Measurements from ENCODE around the gene NINJ2. TPM values are rescaled to one million over a fixed set of nuclear protein-coding genes. Genes with fewer than 3 reads are reported as not detected.

The NINJ2 gene
- polyA plus RNA-seq, 1 of the 3 experiments (the other 2 are of a cell fraction), result 0.07 TPM

DNA sequence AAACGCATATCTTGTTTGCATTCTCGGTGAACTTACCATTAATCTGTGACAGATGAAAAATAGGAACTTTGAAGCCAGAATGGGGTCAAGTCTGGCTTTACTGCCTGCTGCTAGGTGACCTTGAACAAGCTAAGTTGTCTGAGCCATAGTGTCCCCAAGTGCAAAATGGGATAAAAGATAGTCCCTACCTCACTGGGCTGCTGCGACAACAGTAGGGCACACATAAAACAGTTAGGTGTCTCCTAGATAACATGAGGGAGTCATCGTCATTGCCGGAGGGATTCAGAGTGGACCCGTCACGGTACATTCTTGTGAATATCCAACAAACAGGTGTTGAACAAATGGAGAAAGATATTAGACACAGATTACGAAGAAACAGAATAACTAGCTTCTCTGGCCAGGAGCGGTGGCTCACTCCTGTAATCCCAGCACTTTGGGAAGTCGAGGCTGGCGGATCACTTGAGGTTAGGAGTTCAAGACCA is 71.2 kb downstream of the NINJ2 start:
- H3K27ac ChIP-seq (ENCODE audit: low read depth in 2 of 2, low read length in 1 of 2), result peak overlapping the region in 1 of 2 experiments; percentile 97; a peak in 3 of 4 replicates
- no peak overlapping the region for H3K4me2 ChIP-seq
- no peaks in the 10 kb centered on the region; the same call in 1 of the 2 replicates for H3K27me3 ChIP-seq (ENCODE audit: insufficient read depth)
- no peak overlapping the region for H3K9ac ChIP-seq
- no peak overlapping the region for H2AFZ ChIP-seq (ENCODE audit: low read depth)
- ChIA-PET POLR2A (interaction anchor here (1.0 to 1.5 kb wide), 3 partner anchors 14 to 159 kb away, joined by 3 to 16 read pairs (median 8); no protein-coding TSS in a partner anchor), CTCF (interaction anchor here (0.8 to 4.9 kb wide), 15 partner anchors 12 to 1001 kb away, joined by 3 to 40 read pairs (median 4); partner anchors contain the start of genes RAD52 and WNK1)
- peaks cover 0 to 26% of the 10 kb centered on the region in 2 experiments; a peak in 2 of 4 replicates for H3K4me1 ChIP-seq (ENCODE audit: control insufficient read depth in 1 of 2, insufficient read depth in 2 of 2, low read depth in 1 of 2, low read length in 1 of 2)
- no peak overlapping the region for H3K4me3 ChIP-seq (ENCODE audit: low read depth in 2 of 2, low read length in 1 of 2)
- no peaks in the 10 kb centered on the region for H3K9me2 ChIP-seq
- H3F3A ChIP-seq (replicated peaks; ENCODE audit: insufficient read depth), result no peaks in the 10 kb centered on the region
- no peaks in the 10 kb centered on the region for H4K20me1 ChIP-seq (ENCODE audit: insufficient read depth)
- 77% methylated on average over 11 of the region's 11 CpGs for WGBS (ENCODE audit: low lambda C conversion rate)
- TF ChIP-seq CHD2 (IDR thresholded peaks at IDR 0.05; ENCODE audit: low read length, partially characterized antibody) (no peak), RAD21 (IDR thresholded peaks at IDR 0.05; ENCODE audit: low read length) (peak; percentile 17; the same call in 1 of the 2 replicates)
- no peaks in the 10 kb centered on the region for H3K79me2 ChIP-seq (ENCODE audit: insufficient read depth)
- DNase-seq, result peak; percentile 67
- no peaks in the 10 kb centered on the region for H3K36me3 ChIP-seq (replicated peaks in 1 of 2; ENCODE audit: control insufficient read depth in 1 of 2, insufficient read depth in 2 of 2, low read length in 1 of 2)
- H3K9me3 ChIP-seq, result no peaks in the 10 kb centered on the region

DNA sequence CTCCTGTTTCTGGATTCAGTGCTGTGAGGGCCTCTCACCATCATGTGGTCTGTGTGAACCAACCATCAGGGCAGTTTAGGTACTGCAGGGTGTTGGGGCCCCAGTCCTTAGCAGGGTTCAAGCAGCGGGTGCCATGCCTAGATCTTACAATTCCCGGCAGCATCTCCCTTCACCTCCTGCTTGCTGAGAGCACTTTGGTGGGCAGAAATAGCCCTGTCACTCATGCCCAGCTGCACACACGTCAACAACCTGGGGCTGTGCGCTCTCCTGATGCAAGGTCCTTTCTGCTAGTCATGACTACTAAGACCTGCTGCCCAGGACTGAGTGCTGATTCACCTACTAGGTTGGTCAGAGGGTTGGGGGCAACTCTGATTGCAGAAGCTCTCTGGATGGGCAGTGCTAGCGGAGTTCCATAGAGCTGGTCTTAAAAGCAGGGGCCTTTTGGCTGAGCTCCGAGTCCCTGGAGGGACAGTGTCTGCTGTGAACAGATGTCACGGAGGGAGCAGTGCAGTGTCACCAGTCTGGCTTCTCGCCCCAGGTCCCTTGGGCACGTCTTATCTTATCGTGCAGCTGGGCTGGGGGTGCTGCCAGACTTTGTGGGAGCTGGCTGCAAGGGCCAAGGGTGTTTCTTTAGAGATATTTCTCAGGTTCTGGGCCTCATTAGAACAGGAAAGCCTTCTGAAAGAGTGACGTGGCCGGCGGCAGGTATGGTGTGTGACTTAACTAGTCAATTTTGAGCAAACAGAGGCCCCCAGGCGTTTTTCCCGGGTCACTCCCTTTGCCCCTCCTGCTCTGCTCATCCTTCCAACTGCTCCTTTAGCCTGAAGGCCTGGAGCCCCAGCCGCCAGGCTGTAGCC is 71.8 kb downstream of the NINJ2 start:
- H3K9me3 ChIP-seq, result no peaks in the 10 kb centered on the region
- H3K4me2 ChIP-seq, result no peak overlapping the region
- peak overlapping the region in 1 of 2 experiments; percentile 97; a peak in 3 of 4 replicates for H3K27ac ChIP-seq (ENCODE audit: low read depth in 2 of 2, low read length in 1 of 2)
- H3K27me3 ChIP-seq (ENCODE audit: insufficient read depth), result no peaks in the 10 kb centered on the region; the same call in 1 of the 2 replicates
- 53% methylated on average over 11 of the region's 16 CpGs for WGBS (ENCODE audit: low lambda C conversion rate)
- no peak overlapping the region for H2AFZ ChIP-seq (ENCODE audit: low read depth)
- peaks cover 0 to 26% of the 10 kb centered on the region in 2 experiments; a peak in 2 of 4 replicates for H3K4me1 ChIP-seq (ENCODE audit: control insufficient read depth in 1 of 2, insufficient read depth in 2 of 2, low read depth in 1 of 2, low read length in 1 of 2)
- H3K9me2 ChIP-seq, result no peaks in the 10 kb centered on the region
- ChIA-PET CTCF (interaction anchor here (0.8 to 4.9 kb wide), 15 partner anchors 12 to 1001 kb away, joined by 3 to 40 read pairs (median 4); partner anchors contain the start of genes RAD52 and WNK1), POLR2A (interaction anchor here (1.0 to 1.5 kb wide), 3 partner anchors 14 to 160 kb away, joined by 3 to 16 read pairs (median 8); no protein-coding TSS in a partner anchor)
- H3F3A ChIP-seq (replicated peaks; ENCODE audit: insufficient read depth), result no peaks in the 10 kb centered on the region
- no peak overlapping the region; a peak in 1 of 4 replicates for H3K4me3 ChIP-seq (ENCODE audit: low read depth in 2 of 2, low read length in 1 of 2)
- H4K20me1 ChIP-seq (ENCODE audit: insufficient read depth), result no peaks in the 10 kb centered on the region
- no peak overlapping the region for H3K9ac ChIP-seq
- DNase-seq, result peak; percentile 89
- no peaks in the 10 kb centered on the region for H3K36me3 ChIP-seq (replicated peaks in 1 of 2; ENCODE audit: control insufficient read depth in 1 of 2, insufficient read depth in 2 of 2, low read length in 1 of 2)
- H3K79me2 ChIP-seq (ENCODE audit: insufficient read depth), result no peaks in the 10 kb centered on the region
- TF ChIP-seq RCOR1 (IDR thresholded peaks at IDR 0.05; ENCODE audit: low read length) (peak; percentile 64; the same call in 1 of the 2 replicates), FOSL2 (IDR thresholded peaks at IDR 0.05; ENCODE audit: borderline replicate concordance, low read depth) (no peak), YY1 (IDR thresholded peaks at IDR 0.05; ENCODE audit: low read depth) (no peak), USF2 (IDR thresholded peaks at IDR 0.05; ENCODE audit: borderline replicate concordance, low read depth, low read length) (no peak), EZH2phosphoT487 (IDR thresholded peaks at IDR 0.05; ENCODE audit: borderline replicate concordance, low read depth) (no peak), TCF12 (IDR thresholded peaks at IDR 0.05) (peak; percentile 26; the same call in 1 of the 2 replicates), TEAD4 (IDR thresholded peaks at IDR 0.05; ENCODE audit: borderline replicate concordance, insufficient read depth) (no peak), CHD2 (IDR thresholded peaks at IDR 0.05; ENCODE audit: low read length, partially characterized antibody) (peak; percentile 70), NRF1 (IDR thresholded peaks at IDR 0.05; ENCODE audit: low read depth, low read length) (no peak), FOXJ3 (CRISPR knock-in tag; IDR thresholded peaks at IDR 0.05) (peak; percentile 97), NFIC (IDR thresholded peaks at IDR 0.05; ENCODE audit: borderline replicate concordance) (no peak), EP300 (IDR thresholded peaks at IDR 0.05; ENCODE audit: borderline replicate concordance in 1 of 2, low read depth in 1 of 2, low read length in 1 of 2) (peak in 1 of 2 experiments; percentile 93; a peak in 2 of 4 replicates), SMC3 (IDR thresholded peaks at IDR 0.05; ENCODE audit: low read depth, low read length) (peak; percentile 16; the same call in 1 of the 2 replicates), RFX5 (IDR thresholded peaks at IDR 0.05; ENCODE audit: low read length) (no peak)
- TF ChIP-seq, protein P1, sequence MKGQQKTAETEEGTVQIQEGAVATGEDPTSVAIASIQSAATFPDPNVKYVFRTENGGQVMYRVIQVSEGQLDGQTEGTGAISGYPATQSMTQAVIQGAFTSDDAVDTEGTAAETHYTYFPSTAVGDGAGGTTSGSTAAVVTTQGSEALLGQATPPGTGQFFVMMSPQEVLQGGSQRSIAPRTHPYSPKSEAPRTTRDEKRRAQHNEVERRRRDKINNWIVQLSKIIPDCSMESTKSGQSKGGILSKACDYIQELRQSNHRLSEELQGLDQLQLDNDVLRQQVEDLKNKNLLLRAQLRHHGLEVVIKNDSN (IDR thresholded peaks at IDR 0.05; ENCODE audit: borderline replicate concordance, low read depth), result no peak
- TF ChIP-seq, protein P2, sequence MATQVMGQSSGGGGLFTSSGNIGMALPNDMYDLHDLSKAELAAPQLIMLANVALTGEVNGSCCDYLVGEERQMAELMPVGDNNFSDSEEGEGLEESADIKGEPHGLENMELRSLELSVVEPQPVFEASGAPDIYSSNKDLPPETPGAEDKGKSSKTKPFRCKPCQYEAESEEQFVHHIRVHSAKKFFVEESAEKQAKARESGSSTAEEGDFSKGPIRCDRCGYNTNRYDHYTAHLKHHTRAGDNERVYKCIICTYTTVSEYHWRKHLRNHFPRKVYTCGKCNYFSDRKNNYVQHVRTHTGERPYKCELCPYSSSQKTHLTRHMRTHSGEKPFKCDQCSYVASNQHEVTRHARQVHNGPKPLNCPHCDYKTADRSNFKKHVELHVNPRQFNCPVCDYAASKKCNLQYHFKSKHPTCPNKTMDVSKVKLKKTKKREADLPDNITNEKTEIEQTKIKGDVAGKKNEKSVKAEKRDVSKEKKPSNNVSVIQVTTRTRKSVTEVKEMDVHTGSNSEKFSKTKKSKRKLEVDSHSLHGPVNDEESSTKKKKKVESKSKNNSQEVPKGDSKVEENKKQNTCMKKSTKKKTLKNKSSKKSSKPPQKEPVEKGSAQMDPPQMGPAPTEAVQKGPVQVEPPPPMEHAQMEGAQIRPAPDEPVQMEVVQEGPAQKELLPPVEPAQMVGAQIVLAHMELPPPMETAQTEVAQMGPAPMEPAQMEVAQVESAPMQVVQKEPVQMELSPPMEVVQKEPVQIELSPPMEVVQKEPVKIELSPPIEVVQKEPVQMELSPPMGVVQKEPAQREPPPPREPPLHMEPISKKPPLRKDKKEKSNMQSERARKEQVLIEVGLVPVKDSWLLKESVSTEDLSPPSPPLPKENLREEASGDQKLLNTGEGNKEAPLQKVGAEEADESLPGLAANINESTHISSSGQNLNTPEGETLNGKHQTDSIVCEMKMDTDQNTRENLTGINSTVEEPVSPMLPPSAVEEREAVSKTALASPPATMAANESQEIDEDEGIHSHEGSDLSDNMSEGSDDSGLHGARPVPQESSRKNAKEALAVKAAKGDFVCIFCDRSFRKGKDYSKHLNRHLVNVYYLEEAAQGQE (IDR thresholded peaks at IDR 0.05; ENCODE audit: low read depth, low read length), result no peak
- TF ChIP-seq, protein P3, sequence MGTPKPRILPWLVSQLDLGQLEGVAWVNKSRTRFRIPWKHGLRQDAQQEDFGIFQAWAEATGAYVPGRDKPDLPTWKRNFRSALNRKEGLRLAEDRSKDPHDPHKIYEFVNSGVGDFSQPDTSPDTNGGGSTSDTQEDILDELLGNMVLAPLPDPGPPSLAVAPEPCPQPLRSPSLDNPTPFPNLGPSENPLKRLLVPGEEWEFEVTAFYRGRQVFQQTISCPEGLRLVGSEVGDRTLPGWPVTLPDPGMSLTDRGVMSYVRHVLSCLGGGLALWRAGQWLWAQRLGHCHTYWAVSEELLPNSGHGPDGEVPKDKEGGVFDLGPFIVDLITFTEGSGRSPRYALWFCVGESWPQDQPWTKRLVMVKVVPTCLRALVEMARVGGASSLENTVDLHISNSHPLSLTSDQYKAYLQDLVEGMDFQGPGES (IDR thresholded peaks at IDR 0.05; ENCODE audit: low read depth, low read length), result no peak
